ENCODE results near the gene ANTXR2.

DNA sequence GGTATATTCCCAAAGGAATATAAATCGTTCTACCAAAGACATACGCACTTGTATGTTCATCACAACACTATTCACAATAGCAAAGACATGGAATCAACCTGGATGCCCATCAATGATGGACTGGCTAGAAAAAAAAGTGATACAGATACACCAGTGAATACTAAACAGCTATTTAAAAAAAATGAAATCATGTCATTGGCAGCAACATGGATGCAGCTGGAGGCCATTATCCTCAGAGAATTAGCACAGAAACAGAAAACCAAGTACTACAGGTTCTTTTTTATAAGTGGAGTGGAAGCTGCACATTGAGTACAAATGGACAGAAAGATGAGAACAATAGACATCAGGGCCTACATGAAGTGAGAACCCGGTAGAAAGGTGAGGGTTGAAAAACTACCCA lies 81.4 kb downstream of the ANTXR2 start:
- TF ChIP-seq, protein P1, sequence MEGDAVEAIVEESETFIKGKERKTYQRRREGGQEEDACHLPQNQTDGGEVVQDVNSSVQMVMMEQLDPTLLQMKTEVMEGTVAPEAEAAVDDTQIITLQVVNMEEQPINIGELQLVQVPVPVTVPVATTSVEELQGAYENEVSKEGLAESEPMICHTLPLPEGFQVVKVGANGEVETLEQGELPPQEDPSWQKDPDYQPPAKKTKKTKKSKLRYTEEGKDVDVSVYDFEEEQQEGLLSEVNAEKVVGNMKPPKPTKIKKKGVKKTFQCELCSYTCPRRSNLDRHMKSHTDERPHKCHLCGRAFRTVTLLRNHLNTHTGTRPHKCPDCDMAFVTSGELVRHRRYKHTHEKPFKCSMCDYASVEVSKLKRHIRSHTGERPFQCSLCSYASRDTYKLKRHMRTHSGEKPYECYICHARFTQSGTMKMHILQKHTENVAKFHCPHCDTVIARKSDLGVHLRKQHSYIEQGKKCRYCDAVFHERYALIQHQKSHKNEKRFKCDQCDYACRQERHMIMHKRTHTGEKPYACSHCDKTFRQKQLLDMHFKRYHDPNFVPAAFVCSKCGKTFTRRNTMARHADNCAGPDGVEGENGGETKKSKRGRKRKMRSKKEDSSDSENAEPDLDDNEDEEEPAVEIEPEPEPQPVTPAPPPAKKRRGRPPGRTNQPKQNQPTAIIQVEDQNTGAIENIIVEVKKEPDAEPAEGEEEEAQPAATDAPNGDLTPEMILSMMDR (IDR thresholded peaks at IDR 0.05; ENCODE audit: insufficient read depth, low read length): no peak
- TF ChIP-seq POLR2AphosphoS5 (IDR thresholded peaks at IDR 0.05; ENCODE audit: low read depth): no peak
